Astrocyte (in vitro differentiated cells and primary cell): ENCODE measurements around the gene ZFAND6.

Experiments
- CTCF ChIP-seq: IDR thresholded peaks from 2 replicates; pipeline ENCODE4 v1.5.1; 2011; ENCODE audit warnings: low read depth, mild to moderate bottlenecking, inconsistent platforms, low read length, moderate library complexity; ENCODE audit not compliant: insufficient read depth
- EZH2 ChIP-seq: IDR thresholded peaks from 2 replicates; pipeline ENCODE4 v1.6.1; 2012; ENCODE audit warnings: mild to moderate bottlenecking, low read length, inconsistent platforms; ENCODE audit not compliant: insufficient read depth

- TF ChIP-seq CTCF, result no peak
- TF ChIP-seq EZH2, result no peak
Observed at GRCh38 chr15:80106051-80106450, 46.6 kb downstream of the ZFAND6 start.
